Activated T-helper 1 cell treated with Interleukin-2 at 50 U/mL for 16 hours (primary cell): ENCODE data around the gene TYW3.
"Not testable (repeated sequence)": the region's sequence is repeated elsewhere in the genome, so short reads cannot be mapped to it uniquely, and the experiment has no call there.

Source experiments
- DNase-seq: peaks from one replicate; pipeline ENCODE4 v3.0.0-alpha.2; 2020; ENCODE audit warnings: low read depth

TYW3 gene

GRCh38 chr1:74731399-74732052 is 1.4 kb upstream of the TYW3 start:
- DNase-seq, result no peak

GRCh38 chr1:74732071-74732946 is 643 bp upstream of the TYW3 start:
- not testable (repeated sequence) for DNase-seq

- DNase-seq, result no peak
These were observed 892 bp downstream of the TYW3 start for GRCh38 chr1:74733604-74734484.

GRCh38 chr1:74737333-74737732 is 4.4 kb downstream of the TYW3 start:
- DNase-seq, result no peak

- not testable (repeated sequence) for DNase-seq
These were observed 7.5 kb downstream of the TYW3 start for GRCh38 chr1:74740307-74740980.

- not testable (repeated sequence) for DNase-seq
These were observed 12.3 kb downstream of the TYW3 start for GRCh38 chr1:74745247-74745646.

GRCh38 chr1:74748960-74749359 is 16.0 kb downstream of the TYW3 start:
- no peak for DNase-seq

- no peak for DNase-seq
These were observed 20.2 kb downstream of the TYW3 start for GRCh38 chr1:74753104-74753503.

GRCh38 chr1:74755475-74755874 is 22.5 kb downstream of the TYW3 start:
- DNase-seq, result no peak

- not testable (repeated sequence) for DNase-seq
These were observed 23.7 kb downstream of the TYW3 start for GRCh38 chr1:74756650-74757049.

- no peak for DNase-seq
These were observed 30.9 kb downstream of the TYW3 start for GRCh38 chr1:74763807-74764206.

GRCh38 chr1:74766579-74766978 is 33.6 kb downstream of the TYW3 start:
- no peak for DNase-seq

- no peak for DNase-seq
These were observed 34.5 kb downstream of the TYW3 start for GRCh38 chr1:74767490-74767889.

GRCh38 chr1:74771913-74772515 is 39.1 kb downstream of the TYW3 start:
- DNase-seq, result no peak

GRCh38 chr1:74772945-74773344 is 40.0 kb downstream of the TYW3 start:
- no peak for DNase-seq

GRCh38 chr1:74773582-74773981 is 40.6 kb downstream of the TYW3 start:
- no peak for DNase-seq

- no peak for DNase-seq
These were observed 42.8 kb downstream of the TYW3 start for GRCh38 chr1:74775735-74776134.

GRCh38 chr1:74777525-74777924 is 44.6 kb downstream of the TYW3 start:
- no peak for DNase-seq

GRCh38 chr1:74779750-74780149 is 46.8 kb downstream of the TYW3 start:
- DNase-seq, result no peak

GRCh38 chr1:74780594-74780993 is 47.6 kb downstream of the TYW3 start:
- no peak for DNase-seq

- no peak for DNase-seq
These were observed 53.0 kb downstream of the TYW3 start for GRCh38 chr1:74785944-74786343.
